Keratinocyte (primary cell): Measurements from ENCODE around the gene OAT. TPM values are rescaled to one million over a fixed set of nuclear protein-coding genes. Genes with fewer than 3 reads are reported as not detected.
A peak's percentile ranks its signal among the peaks of the same experiment; 100 is the strongest.
"Not testable (repeated sequence)": the region's sequence is repeated elsewhere in the genome, so short reads cannot be mapped to it uniquely, and the experiment has no call there.

Source experiments
- DNase-seq: peaks from one replicate; pipeline ENCODE4 v3.0.0-alpha.2; 2011; ENCODE audit warnings: low read depth, missing footprints, low spot score
- FAIRE-seq: peaks from 2 replicates; lab custom pipeline; 2011; peaks lifted over from hg19 to GRCh38; lab: Jason Lieb, UNC
- H2AFZ ChIP-seq: 2 replicates; pipeline ENCODE4 v1.6.0; 2012; ENCODE audit warnings: low read length, control low read depth, inconsistent platforms; ENCODE audit not compliant: control insufficient read depth
- H3K27ac ChIP-seq: 2 replicates; pipeline ENCODE4 v1.5.1; 2011; ENCODE audit warnings: low read length; ENCODE audit not compliant: control insufficient read depth, insufficient read depth
- H3K27me3 ChIP-seq: 3 replicates; pipeline ENCODE4 v1.6.0; 2011; ENCODE audit warnings: low read length; ENCODE audit not compliant: control insufficient read depth, insufficient read depth; ENCODE audit errors: extremely low read depth
- H3K36me3 ChIP-seq, 2 experiments: 2 replicates in 1 of 2; 3 replicates in 1 of 2; pipeline ENCODE4 v1.5.1; 2011; ENCODE audit warnings: low read length in 2 of 2, mild to moderate bottlenecking in 1 of 2; ENCODE audit not compliant: control insufficient read depth in 2 of 2, insufficient read depth in 2 of 2; ENCODE audit errors: extremely low read depth in 1 of 2
- H3K4me1 ChIP-seq: 3 replicates; pipeline ENCODE4 v1.5.1; 2011; ENCODE audit warnings: low read length; ENCODE audit not compliant: control insufficient read depth, insufficient read depth; ENCODE audit errors: extremely low read depth
- H3K4me2 ChIP-seq: 3 replicates; pipeline ENCODE4 v1.6.0; 2011; ENCODE audit warnings: low read depth, low read length; ENCODE audit not compliant: control insufficient read depth, insufficient read depth; ENCODE audit errors: extremely low read depth
- H3K4me3 ChIP-seq, 3 experiments: fragments of 200-600 bp in 1 of 3; sonication (generic) in 1 of 3; 2 replicates in 2 of 3; 3 replicates in 1 of 3; pipeline ENCODE4 v1.5.1; 2011 to 2016; ENCODE audit warnings: low read length in 3 of 3, mild to moderate bottlenecking in 3 of 3, control low read depth in 2 of 3, inconsistent platforms in 1 of 3, low read depth in 1 of 3, mixed read lengths in 1 of 3, mixed run types in 1 of 3, moderate library complexity in 1 of 3; ENCODE audit not compliant: control insufficient read depth in 2 of 3, insufficient read depth in 2 of 3; ENCODE audit errors: extremely low read depth in 1 of 3
- H3K79me2 ChIP-seq: 2 replicates; pipeline ENCODE4 v1.6.0; 2012; ENCODE audit warnings: low read length; ENCODE audit not compliant: control insufficient read depth, insufficient read depth
- H3K9ac ChIP-seq: 3 replicates; pipeline ENCODE4 v1.6.0; 2011; ENCODE audit warnings: low read length; ENCODE audit not compliant: control insufficient read depth, insufficient read depth; ENCODE audit errors: extremely low read depth
- H3K9me1 ChIP-seq: 3 replicates; pipeline ENCODE4 v1.6.0; 2011; ENCODE audit warnings: low read length; ENCODE audit not compliant: control insufficient read depth, insufficient read depth; ENCODE audit errors: extremely low read depth
- H3K9me3 ChIP-seq: 2 replicates; pipeline ENCODE4 v1.5.1; 2012; ENCODE audit warnings: low read depth, low read length; ENCODE audit not compliant: control insufficient read depth
- H4K20me1 ChIP-seq: 3 replicates; pipeline ENCODE4 v1.6.0; 2011; ENCODE audit warnings: low read length; ENCODE audit not compliant: control insufficient read depth, insufficient read depth; ENCODE audit errors: extremely low read depth
- CTCF ChIP-seq, 3 experiments: IDR thresholded peaks in 1 of 3; conservative IDR thresholded peaks in 1 of 3; optimal IDR thresholded peaks in 1 of 3; 2 replicates in 2 of 3; 3 replicates in 1 of 3; pipeline versions ENCODE3 to v1.5.1; 2011; ENCODE audit warnings: low read length in 3 of 3, mild to moderate bottlenecking in 3 of 3, moderate library complexity in 2 of 3, control low read depth in 1 of 3, inconsistent platforms in 1 of 3; ENCODE audit not compliant: insufficient read depth in 2 of 3; ENCODE audit errors: extremely low read depth in 1 of 3
- EZH2 ChIP-seq: IDR thresholded peaks from one replicate; pipeline ENCODE4 v1.6.1; 2012; ENCODE audit warnings: inconsistent platforms, mild to moderate bottlenecking, low read length, moderate library complexity
- dilution Hi-C: fragments of 300-500 bp; cut with MboI; formaldehyde crosslinking; loops from one replicate; pipeline ENCODE4 v1.7.0; 2020; ENCODE audit warnings: low sequenced_read_pairs; ENCODE audit not compliant: extremely low pct_ligation_motif_present
- polyA plus RNA-seq, 5 experiments: library from polyadenylated mRNA; depleted of rRNA in 3 of 5; stranded (reverse) in 3 of 5; stranded (forward) in 1 of 5; unstranded in 1 of 5; fragments of >200 nt; gene quantifications; 1 replicate in 1 of 5; 2 replicates in 3 of 5; 3 replicates in 1 of 5; pipeline versions ENCODE4 v1.2.1 to v1.2.3, GENCODE V29; 2011 to 2012; ENCODE audit warnings: missing spikeins in 2 of 5, low read depth in 1 of 5, low replicate concordance in 1 of 5

The OAT gene
- polyA plus RNA-seq, 1 donor (not counting 4 experiments of a cell fraction or from before 2014, with no cell fraction given), result 528 TPM

- Histone ChIP-seq H3K4me3 (no peak overlapping the region), H3K4me2 (peak overlapping the region; percentile 49), H3K79me2 (no peaks in the 10 kb centered on the region), H3K4me1 (peaks cover 33% of the 10 kb centered on the region), H2AFZ (no peak overlapping the region), H3K27ac (peak overlapping the region; percentile 80), H3K9me1 (no peaks in the 10 kb centered on the region), H3K36me3 (no peaks in the 10 kb centered on the region), H3K9me3 (no peaks in the 10 kb centered on the region), H3K27me3 (no peaks in the 10 kb centered on the region), H3K9ac (no peak overlapping the region), H4K20me1 (no peaks in the 10 kb centered on the region)
- dilution Hi-C loops, result no loop called here
- peak; percentile 97 for FAIRE-seq
- no peak for TF ChIP-seq CTCF (optimal IDR thresholded peaks at IDR 0.05 in 1 of 3, IDR thresholded peaks at IDR 0.05 in 1 of 3, conservative IDR thresholded peaks at IDR 0.05 in 1 of 3; ENCODE audit: extremely low read depth in 1 of 3, insufficient read depth in 2 of 3, low read length in 3 of 3)
- no peak for TF ChIP-seq EZH2
- DNase-seq, result peak; percentile 94
Observed at GRCh38 chr10:124436191-124436638, 17.5 kb upstream of the OAT start.

- H3K9me1 ChIP-seq, H3K4me3 ChIP-seq, H3K79me2 ChIP-seq, H4K20me1 ChIP-seq, H3K36me3 ChIP-seq, H3K9ac ChIP-seq, dilution Hi-C loops, H3K27me3 ChIP-seq, H3K9me3 ChIP-seq, H2AFZ ChIP-seq, DNase-seq, FAIRE-seq: not testable (repeated sequence)
- Histone ChIP-seq H3K4me1 (peaks cover 33% of the 10 kb centered on the region), H3K27ac (peak overlapping the region; percentile 80), H3K4me2 (peak overlapping the region; percentile 49)
Observed at GRCh38 chr10:124435683-124436082, 17.0 kb upstream of the OAT start.

GRCh38 chr10:124433461-124433860 lies 14.7 kb upstream of the OAT start:
- H3K9me1 ChIP-seq, result no peaks in the 10 kb centered on the region

More at GRCh38 chr10:124433461-124433860, 14.7 kb upstream of the OAT start:
- Histone ChIP-seq H2AFZ (no peak overlapping the region), H3K4me1 (peaks cover 18% of the 10 kb centered on the region), H3K9me3 (no peaks in the 10 kb centered on the region), H3K79me2 (no peaks in the 10 kb centered on the region), H4K20me1 (no peaks in the 10 kb centered on the region), H3K4me2 (no peak overlapping the region), H3K9ac (no peak overlapping the region), H3K27ac (no peak overlapping the region), H3K36me3 (no peaks in the 10 kb centered on the region), H3K4me3 (no peak overlapping the region), H3K27me3 (no peaks in the 10 kb centered on the region)
- no peak for FAIRE-seq
- dilution Hi-C loops, result no loop called here
- no peak for TF ChIP-seq EZH2
- no peak for TF ChIP-seq CTCF (optimal IDR thresholded peaks at IDR 0.05 in 1 of 3, IDR thresholded peaks at IDR 0.05 in 1 of 3, conservative IDR thresholded peaks at IDR 0.05 in 1 of 3; ENCODE audit: extremely low read depth in 1 of 3, insufficient read depth in 2 of 3, low read length in 3 of 3)
- DNase-seq, result no peak
